ENCODE results near the gene UBE2E2.

- TF ChIP-seq CTCF (IDR thresholded peaks at IDR 0.05) (no peak), POLR2A (IDR thresholded peaks at IDR 0.05) (no peak)
Observed at GRCh38 chr3:23240171-23240785, 37.2 kb downstream of the UBE2E2 start.
